ENCODE results near the gene NDOR1.

- TF ChIP-seq, protein P1, sequence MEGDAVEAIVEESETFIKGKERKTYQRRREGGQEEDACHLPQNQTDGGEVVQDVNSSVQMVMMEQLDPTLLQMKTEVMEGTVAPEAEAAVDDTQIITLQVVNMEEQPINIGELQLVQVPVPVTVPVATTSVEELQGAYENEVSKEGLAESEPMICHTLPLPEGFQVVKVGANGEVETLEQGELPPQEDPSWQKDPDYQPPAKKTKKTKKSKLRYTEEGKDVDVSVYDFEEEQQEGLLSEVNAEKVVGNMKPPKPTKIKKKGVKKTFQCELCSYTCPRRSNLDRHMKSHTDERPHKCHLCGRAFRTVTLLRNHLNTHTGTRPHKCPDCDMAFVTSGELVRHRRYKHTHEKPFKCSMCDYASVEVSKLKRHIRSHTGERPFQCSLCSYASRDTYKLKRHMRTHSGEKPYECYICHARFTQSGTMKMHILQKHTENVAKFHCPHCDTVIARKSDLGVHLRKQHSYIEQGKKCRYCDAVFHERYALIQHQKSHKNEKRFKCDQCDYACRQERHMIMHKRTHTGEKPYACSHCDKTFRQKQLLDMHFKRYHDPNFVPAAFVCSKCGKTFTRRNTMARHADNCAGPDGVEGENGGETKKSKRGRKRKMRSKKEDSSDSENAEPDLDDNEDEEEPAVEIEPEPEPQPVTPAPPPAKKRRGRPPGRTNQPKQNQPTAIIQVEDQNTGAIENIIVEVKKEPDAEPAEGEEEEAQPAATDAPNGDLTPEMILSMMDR (IDR thresholded peaks at IDR 0.05; ENCODE audit: extremely low read depth in 1 of 2, insufficient read depth in 1 of 2, low read depth in 1 of 2, low read length in 2 of 2): peak; percentile 97 to 99
- TF ChIP-seq POLR2A (IDR thresholded peaks at IDR 0.05; ENCODE audit: low read depth, low read length): no peak
- TF ChIP-seq MAX (IDR thresholded peaks at IDR 0.05; ENCODE audit: insufficient read depth, insufficient read length): no peak
- TF ChIP-seq POLR2AphosphoS5 (IDR thresholded peaks at IDR 0.05; ENCODE audit: insufficient read depth, low read depth, low read length): peak; percentile 33
- no peak for TF ChIP-seq EZH2 (IDR thresholded peaks at IDR 0.05; ENCODE audit: borderline replicate concordance, low read depth, low read length, severe bottlenecking)
- TF ChIP-seq GATA2 (IDR thresholded peaks at IDR 0.05; ENCODE audit: insufficient read depth, insufficient read length, low read depth, low read length): no peak
- TF ChIP-seq JUN (IDR thresholded peaks at IDR 0.05; ENCODE audit: borderline replicate concordance, insufficient read depth, insufficient read length, low read depth): no peak
- no peak for TF ChIP-seq MYC (IDR thresholded peaks at IDR 0.05; ENCODE audit: low read depth, low read length)
- no peak for TF ChIP-seq FOS (IDR thresholded peaks at IDR 0.05; ENCODE audit: borderline replicate concordance, insufficient read depth, low read length)
These were observed 30.9 kb downstream of the NDOR1 start for GRCh38 chr9:137236238-137236935.

All from endothelial cell of umbilical vein (primary cell).